HEK293T (cell line): ENCODE measurements around the gene SLC25A36.

Experiments used
- CTCF ChIA-PET: fragments of 350-600 bp; formaldehyde crosslinking; extraction: SDS; loops from one replicate; lab custom pipeline; 2021; ENCODE audit warnings: antibody characterized with exemption, inconsistent platforms; lab: Yijun Ruan, JAX
- POLR2A ChIA-PET: fragments of 350-600 bp; formaldehyde crosslinking; extraction: SDS; loops from one replicate; lab custom pipeline; 2020; ENCODE audit warnings: antibody characterized with exemption, inconsistent platforms; lab: Yijun Ruan, JAX
- DNase-seq: peaks from one replicate; pipeline ENCODE4 v3.0.0; 2012; ENCODE audit warnings: mixed read lengths; ENCODE audit errors: extremely low spot score
- ARNT ChIP-seq: fragments of 450-650 bp; IDR thresholded peaks from 2 replicates; pipeline ENCODE4 v1.6.1; 2017; ENCODE audit warnings: mild to moderate bottlenecking
- BHLHE40 ChIP-seq: fragments of 450-650 bp; IDR thresholded peaks from 2 replicates; pipeline ENCODE4 v1.6.1; 2016; ENCODE audit warnings: mild to moderate bottlenecking, moderate library complexity, borderline replicate concordance
- CTBP1 ChIP-seq: fragments of 450-650 bp; IDR thresholded peaks from 2 replicates; pipeline ENCODE4 v1.6.1; 2016; ENCODE audit warnings: borderline replicate concordance
- ELF4 ChIP-seq: fragments of 450-650 bp; IDR thresholded peaks from 2 replicates; pipeline ENCODE4 v1.6.1; 2017; ENCODE audit warnings: antibody characterized with exemption
- FOXA1 ChIP-seq: fragments of 450-650 bp; IDR thresholded peaks from 2 replicates; pipeline ENCODE4 v1.6.1; 2016; ENCODE audit warnings: mild to moderate bottlenecking
- FOXK2 ChIP-seq: fragments of 450-650 bp; IDR thresholded peaks from 2 replicates; pipeline ENCODE4 v1.6.1; 2016; ENCODE audit warnings: mild to moderate bottlenecking
- FOXM1 ChIP-seq: fragments of 450-650 bp; IDR thresholded peaks from 2 replicates; pipeline ENCODE4 v1.6.1; 2017; ENCODE audit warnings: mild to moderate bottlenecking, borderline replicate concordance
- HDGF ChIP-seq: fragments of 450-650 bp; IDR thresholded peaks from 2 replicates; pipeline ENCODE4 v1.6.1; 2017; ENCODE audit warnings: antibody characterized with exemption, borderline replicate concordance
- L3MBTL2 ChIP-seq: fragments of 450-650 bp; conservative IDR thresholded peaks from 2 replicates; pipeline ENCODE4 v1.6.1; 2016; ENCODE audit warnings: mild to moderate bottlenecking
- LEF1 ChIP-seq: fragments of 450-650 bp; IDR thresholded peaks from 2 replicates; pipeline ENCODE4 v1.6.1; 2017; ENCODE audit warnings: mild to moderate bottlenecking, borderline replicate concordance
- NFRKB ChIP-seq: fragments of 450-650 bp; IDR thresholded peaks from 2 replicates; pipeline ENCODE4 v1.6.1; 2016; ENCODE audit warnings: mild to moderate bottlenecking, moderate library complexity
- PKNOX1 ChIP-seq: fragments of 450-650 bp; IDR thresholded peaks from 2 replicates; pipeline ENCODE4 v1.6.1; 2016
- SP1 ChIP-seq: fragments of 450-650 bp; IDR thresholded peaks from 2 replicates; pipeline ENCODE4 v1.6.1; 2017
- SUZ12 ChIP-seq: fragments of 450-650 bp; IDR thresholded peaks from 2 replicates; pipeline ENCODE4 v1.6.1; 2016; ENCODE audit warnings: mild to moderate bottlenecking
- TARDBP ChIP-seq: fragments of 450-650 bp; IDR thresholded peaks from 2 replicates; pipeline ENCODE4 v1.6.1; 2016
- ZNF384 ChIP-seq: fragments of 450-650 bp; IDR thresholded peaks from 2 replicates; pipeline ENCODE4 v1.6.1; 2016

The SLC25A36 gene

DNA sequence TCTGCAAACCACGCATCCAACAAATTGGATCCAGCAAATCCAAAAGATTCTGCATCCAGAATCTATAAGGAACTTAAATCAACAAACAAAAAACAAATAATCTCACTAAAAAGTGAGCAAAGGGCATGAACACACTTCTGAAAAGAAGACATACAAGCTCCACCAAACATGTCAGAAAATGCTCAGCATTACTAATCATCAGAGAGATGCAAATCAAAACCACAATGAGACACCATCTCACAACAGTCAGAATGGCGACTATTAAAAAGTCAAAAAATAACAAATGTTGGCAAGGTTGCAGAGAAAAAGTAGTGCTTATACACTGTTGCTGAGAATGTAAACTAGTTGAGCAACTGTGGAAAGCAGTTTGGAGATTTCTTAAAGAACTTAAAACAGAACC lies 21.6 kb upstream of the SLC25A36 start:
- TF ChIP-seq NFRKB (no peak), BHLHE40 (no peak), FOXM1 (no peak), CTBP1 (no peak)
- ChIA-PET POLR2A (no interaction called here), CTCF (interaction anchor here (0.6 kb wide), 1 partner anchor 22 kb away, joined by 3 read pairs; no protein-coding TSS in a partner anchor)
- no peak for DNase-seq

DNA sequence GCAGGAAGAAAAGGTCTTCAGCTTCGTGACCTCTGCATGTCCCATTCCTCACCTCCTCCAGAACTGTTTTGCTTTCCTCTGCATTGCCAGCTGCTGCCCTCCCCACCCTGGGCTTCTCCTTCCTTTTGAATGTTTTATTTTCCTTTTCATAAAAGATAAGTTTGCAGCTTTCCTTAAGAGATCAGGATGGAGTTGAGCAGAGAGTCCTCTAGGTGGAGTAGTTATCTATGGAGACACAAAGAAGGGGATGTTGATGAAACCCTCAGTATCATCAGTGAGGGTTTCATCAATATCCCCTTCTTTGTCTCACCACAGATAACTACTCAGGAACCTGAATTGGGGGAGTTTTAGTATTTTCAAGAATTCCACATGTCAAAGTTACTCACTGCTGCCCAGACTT lies 19.0 kb upstream of the SLC25A36 start:
- TF ChIP-seq HDGF (no peak), FOXM1 (no peak), ZNF384 (no peak), L3MBTL2 (no peak), FOXA1 (no peak), TARDBP (no peak), ELF4 (no peak), SUZ12 (no peak), NFRKB (no peak), ARNT (no peak)
- no peak for DNase-seq
- ChIA-PET POLR2A (no interaction called here), CTCF (interaction anchor here (0.6 to 1.4 kb wide), 4 partner anchors 10 to 29 kb away, joined by 3 to 7 read pairs (median 4); no protein-coding TSS in a partner anchor)

DNA sequence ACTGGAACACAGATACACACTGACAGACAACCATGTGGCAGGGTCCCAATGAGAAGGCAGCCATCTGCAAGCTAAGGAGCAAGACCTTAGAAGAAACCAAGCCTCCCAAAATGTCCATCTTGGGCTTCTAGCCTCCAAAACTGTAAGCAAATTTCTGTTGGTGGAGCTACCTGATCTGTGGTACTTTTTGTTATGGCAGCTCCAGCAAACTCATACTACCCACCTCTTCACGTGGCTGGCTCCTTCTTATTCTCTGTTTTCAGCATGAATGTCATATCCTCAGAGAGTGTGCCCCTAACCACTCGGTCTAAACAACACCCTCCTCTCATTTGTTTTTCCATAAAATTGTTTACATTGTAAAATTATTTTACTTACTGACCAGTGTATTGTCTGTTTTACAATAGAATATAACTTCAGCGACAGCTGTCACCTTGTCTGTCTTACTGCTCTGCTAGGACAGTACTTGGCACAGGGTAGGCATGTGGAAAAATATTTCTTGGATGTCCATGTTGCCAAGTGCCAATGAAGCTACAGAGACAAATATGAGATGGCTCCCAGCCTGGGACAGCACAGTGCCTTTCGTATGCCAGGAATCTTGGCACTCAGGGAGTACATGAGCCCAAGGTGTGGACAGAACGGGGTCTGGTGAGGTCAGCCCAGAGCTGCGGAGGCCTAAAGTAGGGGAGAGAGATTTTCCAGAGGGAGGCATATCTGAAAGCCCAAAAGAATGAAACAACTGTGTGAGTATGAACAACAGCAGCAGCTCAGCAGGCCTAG lies 17.4 kb upstream of the SLC25A36 start:
- POLR2A ChIA-PET = no interaction called here

DNA sequence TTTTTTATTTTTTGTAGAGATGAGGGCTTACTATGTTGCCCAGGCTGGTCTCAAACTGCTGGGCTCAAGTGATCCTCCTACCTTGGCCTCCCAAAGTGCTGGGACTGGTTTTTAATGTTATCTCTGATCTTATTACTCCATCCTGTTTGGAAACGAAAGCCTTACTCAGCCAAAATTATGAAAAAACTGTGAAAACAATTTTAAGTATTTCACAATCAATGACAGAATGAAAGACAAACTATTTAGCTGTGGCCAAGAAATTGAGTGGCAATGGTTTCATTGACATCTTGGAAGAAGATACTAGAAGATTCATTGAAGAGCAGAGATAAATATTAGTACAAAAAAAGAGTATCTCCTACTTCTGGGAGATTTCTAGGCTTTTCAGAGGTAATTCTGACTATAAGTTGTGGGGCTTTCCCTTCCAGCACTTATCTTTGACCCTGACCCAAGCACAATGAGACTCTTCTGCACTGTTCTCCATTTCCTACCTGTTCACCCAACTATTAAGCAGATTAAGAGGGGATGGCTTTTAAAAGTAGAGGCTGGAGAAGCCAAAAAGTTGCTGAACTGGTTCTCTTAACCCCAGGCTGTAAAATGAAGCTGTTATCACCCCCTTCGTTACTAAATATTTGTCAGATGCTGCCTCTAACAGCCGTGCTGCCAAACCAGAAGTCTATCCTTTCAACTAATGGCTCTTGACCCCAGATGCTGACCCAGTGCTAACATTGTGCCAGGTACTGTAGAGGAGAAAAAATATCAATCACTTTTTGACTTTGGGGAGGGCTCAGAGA lies 14.2 kb upstream of the SLC25A36 start:
- ChIA-PET POLR2A (no interaction called here), CTCF (no interaction called here)
- DNase-seq = no peak
- TF ChIP-seq BHLHE40 (no peak), SUZ12 (no peak), FOXM1 (no peak)

More for the DNA sequence above, 17.4 kb upstream of the SLC25A36 start:
- TF ChIP-seq ZNF384 (no peak), FOXK2 (no peak), L3MBTL2 (no peak), ARNT (no peak), FOXM1 (no peak), NFRKB (no peak), BHLHE40 (no peak), CTBP1 (no peak), PKNOX1 (no peak), HDGF (no peak), ELF4 (no peak), SUZ12 (no peak), SP1 (no peak), FOXA1 (no peak), LEF1 (no peak), TARDBP (no peak)
- CTCF ChIA-PET = no interaction called here
- DNase-seq = no peak

DNA sequence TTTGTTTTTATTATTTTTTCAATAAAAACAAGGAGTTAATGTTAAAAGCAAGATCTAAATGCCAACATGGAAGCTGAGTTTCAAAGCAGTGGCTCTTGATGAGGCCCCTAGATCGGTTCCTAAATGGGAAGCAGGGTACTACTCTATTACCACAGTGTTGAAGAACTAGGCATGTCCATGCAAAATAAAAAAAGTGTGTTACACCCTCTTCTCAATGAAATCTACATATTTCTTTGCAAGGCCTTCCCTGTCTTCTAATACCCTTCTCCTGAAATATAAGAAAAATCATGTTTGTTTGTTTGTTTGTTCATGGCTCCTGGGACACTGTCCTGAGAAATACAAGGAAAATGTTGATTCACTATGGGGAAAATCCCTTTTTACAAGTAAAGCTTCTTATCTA lies 12.2 kb upstream of the SLC25A36 start:
- DNase-seq = no peak
- ChIA-PET POLR2A (no interaction called here), CTCF (no interaction called here)
- TF ChIP-seq BHLHE40 = no peak
- no peak for TF ChIP-seq PKNOX1
- no peak for TF ChIP-seq FOXA1
- no peak for TF ChIP-seq CTBP1
- no peak for TF ChIP-seq TARDBP
- no peak for TF ChIP-seq ELF4
- TF ChIP-seq FOXK2 = no peak
- TF ChIP-seq FOXM1 = no peak
- no peak for TF ChIP-seq SUZ12

- ChIA-PET CTCF (no interaction called here), POLR2A (no interaction called here)
- DNase-seq = no peak
- TF ChIP-seq TARDBP = no peak
- no peak for TF ChIP-seq SUZ12
- no peak for TF ChIP-seq ZNF384
- no peak for TF ChIP-seq HDGF
- no peak for TF ChIP-seq BHLHE40
- TF ChIP-seq ELF4 = no peak
- TF ChIP-seq FOXA1 = no peak
- no peak for TF ChIP-seq FOXM1
- no peak for TF ChIP-seq ARNT
- no peak for TF ChIP-seq SP1
- no peak for TF ChIP-seq PKNOX1
Measured at GRCh38 chr3:140931016-140931454, 10.6 kb upstream of the SLC25A36 start.

DNA sequence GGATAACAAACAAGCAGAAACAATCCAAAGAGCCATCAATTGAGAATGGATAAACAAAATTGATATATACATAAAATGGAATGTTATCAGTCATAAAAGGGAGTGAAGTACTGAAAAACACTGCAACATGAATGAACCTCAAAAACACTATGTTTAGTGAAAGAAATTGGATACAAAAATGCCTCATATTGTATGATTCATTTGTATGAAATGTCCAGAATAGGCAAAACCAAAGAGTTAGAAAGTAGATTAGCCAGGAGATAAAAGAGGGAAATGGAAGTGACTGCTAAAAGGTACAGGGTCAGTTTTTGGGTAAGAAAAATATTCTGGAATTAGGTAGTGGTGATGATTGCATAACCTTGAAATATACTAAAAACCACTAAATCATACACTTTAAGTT lies 9.8 kb upstream of the SLC25A36 start:
- TF ChIP-seq FOXK2 (no peak), ARNT (no peak), TARDBP (no peak), CTBP1 (no peak), SP1 (no peak), BHLHE40 (no peak), SUZ12 (no peak), ZNF384 (no peak), FOXA1 (no peak), LEF1 (no peak), HDGF (no peak), ELF4 (no peak), NFRKB (no peak)
- POLR2A ChIA-PET = no interaction called here
- CTCF ChIA-PET = no interaction called here
- DNase-seq = no peak
